Gastroesophageal sphincter (tissue), 3 donors: ENCODE data around the gene WDFY1.

Source experiments
- EP300 ChIP-seq: sonication (generic); formaldehyde crosslinking; IDR thresholded peaks from one replicate; pipeline ENCODE4 v1.6.1; 2017; ENCODE audit warnings: antibody characterized with exemption, mild to moderate bottlenecking
- POLR2A ChIP-seq, 2 donors: fragments of 450-650 bp; IDR thresholded peaks; one replicate each; pipeline ENCODE4 v1.6.1; 2017; ENCODE audit warnings: antibody characterized with exemption in 2 of 2, mild to moderate bottlenecking in 2 of 2, moderate library complexity in 1 of 2
- TF ChIP-seq, protein P1 (sequence below), 4 experiments: fragments of 200-600 bp in 2 of 4; fragments of 450-650 bp in 2 of 4; sonication (generic) in 1 of 4; IDR thresholded peaks; one replicate each; pipeline ENCODE4 v1.5.1; 2017 to 2019; ENCODE audit warnings: antibody characterized with exemption in 4 of 4, mild to moderate bottlenecking in 2 of 4, moderate library complexity in 2 of 4

GRCh38 chr2:223859070-223859469, 86.1 kb downstream of the WDFY1 start:
- TF ChIP-seq, protein P1, sequence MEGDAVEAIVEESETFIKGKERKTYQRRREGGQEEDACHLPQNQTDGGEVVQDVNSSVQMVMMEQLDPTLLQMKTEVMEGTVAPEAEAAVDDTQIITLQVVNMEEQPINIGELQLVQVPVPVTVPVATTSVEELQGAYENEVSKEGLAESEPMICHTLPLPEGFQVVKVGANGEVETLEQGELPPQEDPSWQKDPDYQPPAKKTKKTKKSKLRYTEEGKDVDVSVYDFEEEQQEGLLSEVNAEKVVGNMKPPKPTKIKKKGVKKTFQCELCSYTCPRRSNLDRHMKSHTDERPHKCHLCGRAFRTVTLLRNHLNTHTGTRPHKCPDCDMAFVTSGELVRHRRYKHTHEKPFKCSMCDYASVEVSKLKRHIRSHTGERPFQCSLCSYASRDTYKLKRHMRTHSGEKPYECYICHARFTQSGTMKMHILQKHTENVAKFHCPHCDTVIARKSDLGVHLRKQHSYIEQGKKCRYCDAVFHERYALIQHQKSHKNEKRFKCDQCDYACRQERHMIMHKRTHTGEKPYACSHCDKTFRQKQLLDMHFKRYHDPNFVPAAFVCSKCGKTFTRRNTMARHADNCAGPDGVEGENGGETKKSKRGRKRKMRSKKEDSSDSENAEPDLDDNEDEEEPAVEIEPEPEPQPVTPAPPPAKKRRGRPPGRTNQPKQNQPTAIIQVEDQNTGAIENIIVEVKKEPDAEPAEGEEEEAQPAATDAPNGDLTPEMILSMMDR (IDR thresholded peaks at IDR 0.05), result no peak
- TF ChIP-seq POLR2A (IDR thresholded peaks at IDR 0.05), result no peak
- TF ChIP-seq EP300, result no peak
